IPS-NIHi7 (cell line): ENCODE data around the gene DHX36.

ENCODE experiments used
- DNase-seq: peaks from one replicate; pipeline ENCODE4 v3.0.0; 2012; ENCODE audit warnings: mixed read lengths; ENCODE audit errors: extremely low spot score

DHX36 gene

DNA sequence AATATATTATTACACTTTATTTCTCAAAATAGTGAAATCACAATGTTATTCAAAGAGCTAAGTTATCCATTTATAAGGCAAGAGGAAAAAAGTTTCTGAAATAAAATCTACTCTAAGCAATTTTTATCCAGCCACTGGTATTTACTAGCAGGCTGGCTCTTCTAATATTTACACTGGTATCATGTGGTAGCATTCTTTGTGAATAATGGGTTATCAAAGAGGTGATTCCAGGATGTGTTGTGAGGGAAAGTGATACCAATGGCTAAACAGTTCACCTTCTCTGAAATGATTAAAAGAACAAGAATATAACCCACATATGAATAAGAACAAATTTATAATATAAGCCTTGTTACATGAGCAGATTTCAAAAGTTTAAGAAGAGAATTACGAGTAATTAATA lies 44.1 kb downstream of the DHX36 start:
- DNase-seq = no peak

DNA sequence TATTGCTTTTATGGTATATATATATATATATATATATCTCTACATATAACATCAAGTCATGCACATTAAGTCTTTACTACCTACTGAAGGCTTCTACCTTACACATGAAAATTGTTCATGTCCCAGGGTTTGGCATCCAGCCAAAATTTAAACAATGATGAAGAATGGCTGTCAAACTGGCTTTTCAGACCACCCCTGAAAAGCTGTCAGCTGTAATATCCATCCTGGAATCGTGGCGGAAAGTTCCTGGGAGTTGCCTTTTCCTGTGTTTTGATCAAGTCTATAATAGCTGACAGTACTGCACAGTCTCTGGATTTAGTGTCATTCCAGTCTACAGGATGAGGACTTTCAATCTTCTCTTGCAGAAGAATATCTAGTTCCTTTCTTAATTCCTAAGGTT lies 48.3 kb downstream of the DHX36 start:
- no peak for DNase-seq

DNA sequence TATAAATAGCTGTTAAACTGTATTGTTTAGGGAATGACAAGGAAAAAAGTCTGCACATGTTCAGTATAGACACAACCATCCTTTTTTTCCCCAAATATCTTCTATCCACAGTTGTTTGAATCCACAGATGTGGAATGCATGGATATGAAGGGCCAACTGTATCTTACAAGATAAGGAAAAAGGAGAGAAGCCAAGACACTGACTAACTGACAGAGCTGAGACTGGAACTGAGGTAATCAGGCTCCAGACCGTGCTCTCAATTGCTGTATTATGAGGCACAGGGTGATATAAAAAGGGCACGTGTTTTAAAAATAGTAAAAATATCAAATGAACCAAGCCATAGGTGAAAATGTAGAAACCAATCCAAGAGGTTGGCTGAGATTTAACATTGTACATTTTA lies 49.0 kb downstream of the DHX36 start:
- no peak for DNase-seq

DNA sequence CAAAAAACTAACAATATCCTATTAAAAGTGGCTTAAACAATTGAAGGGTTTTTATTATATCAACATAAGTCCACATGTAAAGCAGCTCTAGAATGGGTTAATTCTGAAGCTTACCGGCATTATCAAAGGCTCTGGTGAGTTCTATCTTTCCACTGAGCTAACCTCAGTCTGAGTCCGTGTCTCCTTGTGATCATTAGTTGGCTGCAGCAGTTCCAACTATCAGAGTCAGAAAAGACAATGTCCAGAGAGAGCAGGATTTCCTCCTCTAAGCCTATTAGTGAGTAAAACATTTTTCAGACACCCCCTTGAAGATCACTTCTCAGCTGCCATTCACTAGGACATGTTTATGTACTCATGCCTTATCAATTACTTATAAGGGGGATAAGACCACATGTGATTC lies 49.9 kb downstream of the DHX36 start:
- no peak for DNase-seq

DNA sequence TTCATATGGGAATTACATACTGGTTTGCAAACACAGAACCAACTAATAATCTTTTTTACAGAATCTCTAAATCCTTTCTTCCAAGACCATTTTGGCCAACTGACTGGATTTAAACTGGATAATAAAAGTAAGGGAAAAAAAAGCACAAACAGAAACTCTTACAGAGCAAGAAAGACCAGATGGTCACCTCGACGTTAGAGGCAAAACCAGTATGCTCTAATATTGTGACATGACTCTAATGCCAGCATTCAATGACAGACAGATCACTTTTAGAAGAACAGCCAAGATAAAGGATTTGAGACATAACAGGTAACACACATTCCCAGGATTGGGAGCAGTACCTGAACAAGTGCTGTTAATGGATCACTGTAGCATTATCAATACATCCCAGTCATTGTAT lies 50.9 kb downstream of the DHX36 start:
- no peak for DNase-seq

DNA sequence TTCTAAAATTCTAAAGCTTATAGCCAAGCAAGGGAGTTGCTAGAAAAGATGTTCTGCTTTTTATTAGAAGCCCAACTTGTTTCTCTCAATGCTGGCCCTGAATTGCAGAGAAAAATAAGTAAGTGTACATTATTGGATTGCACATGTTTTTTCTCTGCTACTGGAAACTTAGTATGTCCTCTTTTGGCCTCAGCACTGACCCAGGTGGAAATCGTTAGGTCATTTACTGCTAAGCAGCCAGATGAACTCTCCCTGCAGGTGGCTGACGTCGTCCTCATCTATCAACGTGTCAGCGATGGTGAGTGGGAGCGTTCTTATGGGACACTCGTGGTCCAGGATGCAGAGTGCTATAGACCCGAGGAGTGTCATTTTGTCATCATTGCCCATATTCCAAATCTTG lies 69.8 kb downstream of the DHX36 start:
- no peak for DNase-seq

DNA sequence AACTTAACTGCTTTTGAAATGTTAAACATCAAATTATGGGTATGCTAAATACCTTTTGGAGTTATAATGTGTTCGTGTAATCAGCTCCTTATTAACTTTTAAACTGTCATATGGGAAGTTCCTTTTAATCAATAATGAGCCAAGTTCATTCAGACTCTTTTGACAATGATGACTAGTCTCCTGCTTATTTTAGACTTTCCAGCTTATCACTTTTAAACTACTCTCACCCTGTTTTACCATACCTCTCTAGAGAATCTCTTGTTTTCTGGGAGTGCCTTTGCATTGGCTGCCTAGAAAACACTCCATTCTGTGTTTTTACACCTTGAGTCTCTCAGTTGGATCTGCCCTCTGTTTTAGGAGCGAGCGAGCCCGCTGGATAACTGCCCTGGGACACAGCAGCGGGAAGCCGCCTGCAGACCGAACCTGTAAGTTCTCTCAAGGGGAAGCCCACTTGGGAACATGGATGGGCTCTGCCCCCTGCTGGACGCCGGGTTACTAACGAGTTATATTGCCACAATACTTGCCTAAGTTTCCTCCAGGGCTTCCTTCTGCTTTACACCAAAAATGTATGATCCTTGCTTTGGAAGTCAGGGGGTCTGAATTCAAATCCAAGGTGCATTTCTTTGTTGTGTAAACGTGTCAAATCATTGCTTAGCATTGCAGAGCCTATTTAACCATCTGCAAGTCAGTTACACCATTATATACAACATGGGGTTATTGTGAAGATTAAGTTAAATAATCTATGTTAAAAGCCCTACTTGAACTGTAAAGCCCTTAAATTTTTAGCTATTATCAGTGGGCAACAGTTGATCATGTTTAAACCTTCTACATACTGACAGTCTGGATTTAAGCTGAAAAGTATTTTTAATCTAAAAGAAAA lies 71.3 kb downstream of the DHX36 start:
- peak; percentile 91 for DNase-seq

DNA sequence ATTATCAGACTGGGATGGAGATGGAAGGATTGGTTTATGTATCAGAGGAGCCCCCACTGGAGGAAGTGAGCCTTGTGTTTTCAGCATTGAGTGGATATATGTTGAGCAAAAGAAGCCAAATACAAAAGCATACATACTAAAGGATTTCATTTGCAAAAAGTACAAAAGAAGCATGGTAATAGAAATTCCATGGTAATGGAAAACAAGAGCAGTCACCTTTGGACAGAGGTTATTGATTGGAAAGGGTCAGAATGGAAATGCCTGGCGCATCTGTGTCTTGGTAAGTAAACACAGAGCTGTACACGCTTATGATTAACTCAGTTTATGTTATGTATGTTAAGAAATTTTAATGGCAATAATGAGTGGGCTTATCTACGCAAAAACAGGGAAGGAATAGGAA lies 72.7 kb downstream of the DHX36 start:
- DNase-seq = no peak

DNA sequence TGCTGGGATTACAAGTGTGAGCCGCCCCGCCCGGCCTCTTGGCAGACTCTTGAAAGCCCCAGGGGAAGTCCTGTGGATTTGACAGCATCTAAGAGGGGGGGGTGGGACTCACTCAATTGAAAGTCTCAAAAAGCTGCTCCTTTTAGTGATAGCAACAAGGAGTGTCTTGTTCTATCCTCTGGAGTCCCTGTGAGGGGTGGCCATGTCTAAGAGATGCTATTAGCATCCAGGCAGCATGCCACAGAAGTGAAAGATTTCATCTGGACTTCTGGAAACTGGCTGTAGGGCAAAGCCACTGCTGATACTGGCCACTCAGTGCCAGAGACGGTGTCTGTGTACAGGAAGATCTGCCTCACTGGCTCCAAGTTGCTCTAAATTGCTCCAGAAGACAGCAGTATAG lies 74.0 kb downstream of the DHX36 start:
- DNase-seq = no peak

DNA sequence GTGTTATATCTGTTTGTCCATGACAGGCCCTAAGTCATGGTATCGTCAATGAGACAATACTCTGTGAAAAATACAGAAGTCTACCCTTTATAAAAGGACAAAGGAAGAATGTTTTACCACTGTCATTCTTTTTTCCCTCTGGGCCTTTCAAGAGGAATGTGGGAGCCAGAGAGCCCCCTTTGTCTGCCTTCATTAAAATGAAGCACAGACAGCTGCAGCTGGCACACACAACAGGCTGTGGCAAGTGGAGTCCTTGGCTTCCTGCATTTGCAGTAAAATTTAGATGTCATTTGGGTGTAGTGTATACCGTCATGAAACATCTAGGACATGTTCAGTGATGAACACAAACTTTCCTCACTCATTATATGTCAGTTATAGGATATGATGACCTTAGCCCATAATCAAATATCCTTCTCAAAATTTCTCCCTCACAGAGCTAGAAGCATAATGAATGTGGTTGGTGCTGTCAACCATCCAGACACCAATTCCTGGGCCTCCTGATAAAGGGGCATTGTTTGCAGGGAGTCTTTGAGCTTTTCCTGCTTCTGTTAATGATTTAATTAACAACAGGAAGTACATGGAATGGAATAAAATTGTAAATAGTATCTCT lies 76.4 kb downstream of the DHX36 start:
- no peak for DNase-seq

DNA sequence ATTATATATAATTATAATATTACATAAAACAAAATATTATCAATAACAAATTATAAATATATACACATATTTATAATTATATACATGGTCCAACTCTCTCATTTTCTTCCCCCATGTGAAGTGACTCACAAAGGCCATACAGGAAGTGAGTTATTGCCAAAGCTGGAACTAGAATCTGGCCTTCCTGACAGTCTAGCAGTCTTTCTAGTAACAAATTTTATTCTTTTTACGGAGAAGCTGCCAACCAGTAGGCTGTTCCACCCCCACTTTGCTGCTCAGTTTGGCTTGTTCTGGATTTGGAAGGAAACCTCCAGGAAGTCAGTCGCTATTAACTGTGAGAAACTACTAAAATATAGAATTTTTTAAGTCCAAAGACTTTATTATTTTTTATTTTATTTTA lies 79.6 kb downstream of the DHX36 start:
- DNase-seq = no peak

DNA sequence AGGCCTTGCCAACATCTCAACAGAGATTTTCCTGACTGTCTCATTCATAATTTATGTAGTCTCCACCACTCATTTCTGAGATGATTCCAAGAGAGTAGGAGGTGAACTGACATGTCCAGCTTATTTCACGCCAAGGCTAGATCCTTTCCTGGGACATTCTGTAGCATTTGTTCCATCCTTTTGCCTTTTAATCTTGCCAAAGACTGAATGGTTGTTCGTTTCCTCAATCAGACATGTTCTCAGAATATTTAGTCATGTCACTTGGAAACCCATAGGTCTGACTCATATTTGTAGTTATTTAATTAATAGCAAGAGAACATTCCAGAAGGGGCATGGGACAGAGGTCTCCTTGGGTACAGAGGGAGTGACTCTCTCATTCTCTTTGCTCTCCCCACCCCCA lies 80.9 kb downstream of the DHX36 start:
- DNase-seq = no peak

DNA sequence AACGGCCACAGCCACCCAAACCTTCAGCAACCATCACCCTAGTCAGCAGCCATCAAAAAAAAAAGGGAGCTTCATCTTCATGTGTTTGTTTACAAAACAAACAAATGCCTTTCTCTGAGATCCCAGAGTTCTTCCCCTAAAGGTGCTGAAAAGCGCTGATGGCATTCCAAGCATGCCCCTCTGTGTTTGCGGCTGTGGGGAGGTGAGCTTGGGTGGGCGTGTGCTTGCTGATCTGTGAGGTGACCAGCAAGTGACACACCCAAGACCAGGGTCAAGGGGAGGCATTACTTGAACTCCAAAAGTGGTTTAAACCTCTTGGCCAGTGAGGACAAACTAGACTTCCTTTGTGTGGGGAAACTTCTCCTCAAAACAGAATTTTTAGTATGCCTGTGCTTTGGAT lies 81.5 kb downstream of the DHX36 start:
- peak; percentile 67 for DNase-seq

DNA sequence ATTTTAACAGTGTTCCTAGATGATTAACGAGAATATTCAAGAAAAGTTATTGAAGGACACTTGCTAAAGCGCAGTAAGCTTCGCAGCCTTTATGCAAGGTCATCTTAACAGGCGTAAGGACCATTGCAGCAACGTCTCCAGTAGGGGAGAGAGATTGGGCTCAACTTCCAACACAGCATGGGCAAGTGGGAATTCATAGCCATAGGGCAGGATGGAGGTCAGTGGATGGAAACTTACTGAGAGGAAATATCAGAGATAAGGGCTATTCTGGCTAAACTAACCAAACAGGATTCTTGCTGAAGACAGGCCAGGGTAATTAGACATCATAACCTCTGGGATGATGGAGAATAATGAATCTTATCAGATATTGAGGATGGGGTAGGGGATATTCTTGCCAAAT lies 82.8 kb downstream of the DHX36 start:
- no peak for DNase-seq

DNA sequence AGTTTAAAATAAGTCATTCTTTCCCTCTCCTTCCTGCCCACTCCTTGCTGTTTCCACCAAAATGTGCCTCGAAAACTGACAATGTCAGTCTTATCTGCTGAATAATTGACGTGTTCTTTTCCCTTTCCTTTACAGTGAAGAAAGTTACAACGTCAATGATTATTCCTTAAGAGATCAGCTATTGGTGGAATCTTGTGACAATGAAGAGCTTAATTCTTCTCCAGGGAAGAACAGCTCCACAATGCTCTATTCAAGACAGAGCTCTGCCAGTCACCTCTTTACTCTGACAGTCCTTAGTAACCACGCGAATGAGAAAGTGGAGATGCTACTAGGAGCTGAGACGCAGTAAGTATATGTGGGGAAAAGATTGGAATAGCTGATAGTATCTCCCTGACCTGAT lies 84.1 kb downstream of the DHX36 start:
- DNase-seq = no peak

DNA sequence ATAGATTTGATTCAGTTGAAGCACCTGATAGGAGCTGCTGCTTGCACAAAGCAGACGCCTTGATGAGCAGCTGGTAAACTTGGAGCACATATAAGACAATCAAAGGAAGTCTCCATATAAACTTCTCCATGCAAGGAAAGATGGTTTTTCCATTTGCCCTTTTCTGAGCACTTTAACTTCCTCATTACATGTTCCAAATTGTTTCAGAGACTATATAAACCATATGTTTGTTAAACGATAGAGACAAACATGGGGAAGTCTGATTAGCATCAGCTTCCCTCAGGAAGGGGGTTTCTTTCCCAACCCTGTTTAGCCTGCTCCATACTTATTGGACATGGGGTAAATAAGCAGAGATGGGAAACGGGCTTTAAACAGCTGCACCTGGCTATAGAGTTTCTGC lies 88.0 kb downstream of the DHX36 start:
- DNase-seq = no peak

DNA sequence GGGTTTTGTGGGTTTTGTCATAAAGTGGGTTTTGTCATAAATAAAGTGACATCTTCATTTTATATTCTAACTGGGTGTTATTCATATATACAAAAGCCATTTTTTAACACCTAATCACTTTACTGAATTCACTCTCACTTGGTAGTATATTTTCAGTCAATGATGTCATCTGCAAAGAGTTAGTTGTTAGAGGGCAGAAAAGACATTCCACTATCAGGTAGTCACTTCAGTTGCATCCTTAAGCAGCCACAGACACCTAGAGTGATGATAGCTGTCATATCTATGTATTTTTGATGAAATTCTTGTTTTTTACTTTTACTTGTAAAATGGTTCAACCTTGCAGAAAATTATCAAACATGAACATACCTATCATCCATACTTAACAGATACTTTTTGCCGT lies 89.0 kb downstream of the DHX36 start:
- DNase-seq = no peak

DNA sequence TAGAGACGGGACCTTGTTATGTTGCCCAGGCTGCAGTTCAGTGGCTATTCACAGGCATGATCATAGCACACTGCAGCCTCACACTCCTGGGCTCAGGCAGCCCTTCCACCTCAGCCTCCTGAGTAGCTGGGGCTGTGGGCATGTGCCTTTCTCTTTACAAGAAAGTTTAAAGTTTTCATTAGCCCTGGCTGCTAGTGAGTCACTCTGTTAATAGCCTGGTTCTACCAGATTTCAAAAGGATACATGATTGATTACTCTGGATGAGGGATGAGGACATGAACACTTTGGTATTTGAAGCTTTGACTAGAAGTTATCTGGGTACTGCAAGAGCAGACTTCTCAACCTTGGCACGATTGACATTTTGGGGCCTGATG lies 95.1 kb downstream of the DHX36 start:
- no peak for DNase-seq

DNA sequence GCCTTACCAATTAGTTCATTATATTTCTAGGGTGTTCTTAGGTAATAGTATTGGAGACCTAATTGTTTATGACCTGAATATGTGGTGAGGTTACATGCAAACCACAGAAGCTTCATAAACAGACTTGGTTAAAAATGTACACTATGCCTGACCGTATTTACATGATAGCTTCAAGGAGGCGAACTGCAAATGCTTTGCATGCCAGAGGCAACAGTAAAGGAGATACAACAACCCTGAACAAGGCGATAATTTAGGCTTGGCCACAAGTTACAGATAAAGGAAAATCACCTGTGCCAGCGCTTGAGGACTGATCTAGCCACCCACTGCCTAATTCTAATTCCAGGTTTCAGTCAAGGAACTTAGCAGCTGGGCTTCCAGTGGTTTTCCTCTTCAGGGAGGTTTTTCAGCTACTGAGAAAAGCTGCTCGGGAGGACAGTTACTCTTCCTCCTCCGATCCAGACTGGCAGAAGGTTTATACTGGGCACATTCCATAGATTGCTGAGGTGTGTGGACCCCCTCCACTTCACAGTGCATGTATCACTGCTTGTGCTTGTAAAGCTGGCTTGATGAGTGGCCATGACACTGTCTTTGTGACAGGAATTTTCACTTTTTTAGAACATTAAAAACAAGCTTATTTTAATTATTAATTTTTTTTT lies 95.6 kb downstream of the DHX36 start:
- DNase-seq = no peak

DNA sequence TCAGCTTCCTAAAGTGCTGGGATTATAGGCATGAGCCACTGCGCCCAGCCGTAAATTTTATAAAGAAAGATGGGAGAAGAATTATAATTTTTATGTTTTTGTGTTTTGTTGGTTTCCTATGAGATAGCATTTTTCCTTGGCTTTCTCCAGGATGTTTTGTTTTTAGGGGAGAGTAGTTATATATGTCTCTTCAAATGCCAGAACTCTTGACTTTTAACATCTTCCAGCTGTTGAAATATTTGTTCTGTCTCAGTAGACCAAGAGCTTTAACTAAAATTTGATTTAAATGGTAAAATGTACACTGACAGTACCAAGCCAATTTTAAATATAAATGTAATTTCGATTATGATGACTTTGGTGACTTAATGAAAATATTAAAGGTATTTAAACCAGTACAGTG lies 96.8 kb downstream of the DHX36 start:
- no peak for DNase-seq

DNA sequence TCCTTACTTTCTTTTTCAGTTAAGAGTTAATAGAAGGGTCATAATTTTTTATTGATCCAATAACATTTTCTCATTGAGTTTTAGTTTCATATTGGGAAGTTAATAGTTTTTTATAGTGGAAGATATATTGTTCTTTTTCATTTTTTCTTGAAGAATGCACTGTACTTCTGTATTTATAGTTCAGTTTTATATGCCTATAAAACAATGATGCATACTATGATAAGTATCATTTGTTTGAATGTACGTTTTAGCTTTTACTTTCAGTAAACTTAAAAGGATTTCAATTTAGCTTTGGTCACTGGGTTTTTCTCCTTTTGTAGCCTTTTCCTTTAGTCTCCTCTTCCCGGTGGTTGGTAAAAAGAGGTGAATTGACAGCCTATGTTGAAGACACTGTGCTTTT lies 98.8 kb downstream of the DHX36 start:
- no peak for DNase-seq

DNA sequence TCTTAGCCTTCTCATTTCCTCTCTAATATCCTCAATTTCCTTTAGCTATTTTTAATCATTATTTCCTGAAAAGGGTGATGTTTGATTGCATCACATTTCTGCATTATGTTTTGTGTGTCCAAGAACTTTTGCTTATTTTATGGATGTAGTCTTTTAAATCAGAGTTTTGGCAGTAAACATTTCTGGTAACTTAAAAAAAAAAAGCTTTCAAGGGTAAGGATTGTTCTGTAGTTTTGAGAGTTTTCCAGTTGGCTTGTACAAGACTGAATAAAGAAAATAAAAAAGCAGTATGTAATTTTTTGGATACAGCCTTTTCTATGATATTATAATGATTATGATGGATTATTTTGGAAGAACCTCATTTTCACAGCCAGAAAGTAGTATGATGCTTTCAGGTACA lies 99.4 kb downstream of the DHX36 start:
- DNase-seq = no peak

DNA sequence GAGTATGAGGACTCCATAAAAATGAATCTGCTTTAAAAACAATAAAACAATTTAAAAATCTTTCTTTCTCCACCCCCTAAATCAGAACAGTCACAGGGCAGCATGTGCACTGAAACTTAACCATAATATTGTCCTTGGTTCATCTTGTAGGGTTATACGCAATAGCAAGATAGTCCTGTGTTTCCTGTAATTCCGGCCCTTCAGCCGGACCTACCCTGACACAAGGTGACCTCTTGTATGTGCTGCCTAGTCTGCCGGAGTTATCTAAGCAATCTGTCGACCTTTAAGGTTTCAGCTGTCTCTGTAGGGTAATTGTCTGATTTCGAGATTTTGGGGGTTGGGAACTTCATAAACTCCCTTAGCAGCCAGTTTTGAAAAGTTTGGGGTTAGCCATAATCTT lies 99.9 kb downstream of the DHX36 start:
- no peak for DNase-seq
